DND-41 (cell line): ENCODE measurements around the gene GRAMD4.
A peak's percentile ranks its signal among the peaks of the same experiment; 100 is the strongest.

ENCODE experiments used
- ATAC-seq: fragments of 200-7000 bp; cut with Tn5 transposase; 3 replicates; pipeline ENCODE4 v1.9.1; 2021; ENCODE audit warnings: low read depth; ENCODE audit not compliant: insufficient read depth
- DNase-seq: peaks from one replicate; pipeline ENCODE4 v3.0.0-alpha.2; 2020
- H2AFZ ChIP-seq: 2 replicates; pipeline ENCODE4 v1.6.0; 2012; ENCODE audit warnings: low read depth, low read length
- H3K27ac ChIP-seq: 2 replicates; pipeline ENCODE4 v1.5.1; 2012; ENCODE audit warnings: low read length, inconsistent platforms
- H3K27me3 ChIP-seq: fragments of 200-600 bp; sonication (generic); 2 replicates; pipeline ENCODE4 v1.6.0; 2012; ENCODE audit warnings: low read length, mild to moderate bottlenecking, inconsistent platforms; ENCODE audit not compliant: insufficient read depth, poor library complexity
- H3K36me3 ChIP-seq: 2 replicates; pipeline ENCODE4 v1.5.1; 2012; ENCODE audit warnings: low read length, inconsistent platforms; ENCODE audit not compliant: insufficient read depth
- H3K4me1 ChIP-seq: 2 replicates; pipeline ENCODE4 v1.5.1; 2012; ENCODE audit warnings: mild to moderate bottlenecking, low read length; ENCODE audit not compliant: insufficient read depth
- H3K4me2 ChIP-seq: 2 replicates; pipeline ENCODE4 v1.6.0; 2012; ENCODE audit warnings: mild to moderate bottlenecking, moderate library complexity, low read length, inconsistent platforms; ENCODE audit not compliant: insufficient read depth
- H3K4me3 ChIP-seq, 2 experiments: fragments of 200-600 bp in 1 of 2; shearing (Covaris generic) in 1 of 2; 2 replicates each; pipeline ENCODE4 v1.5.1; 2012 to 2016; ENCODE audit warnings: inconsistent platforms in 2 of 2, low read length in 2 of 2, mild to moderate bottlenecking in 2 of 2, low read depth in 1 of 2, moderate library complexity in 1 of 2
- H3K79me2 ChIP-seq: 2 replicates; pipeline ENCODE4 v1.6.0; 2012; ENCODE audit warnings: low read length, inconsistent platforms; ENCODE audit not compliant: insufficient read depth
- H3K9ac ChIP-seq: 2 replicates; pipeline ENCODE4 v1.6.0; 2012; ENCODE audit warnings: low read depth, mild to moderate bottlenecking, inconsistent platforms, low read length, moderate library complexity
- H3K9me3 ChIP-seq: 2 replicates; pipeline ENCODE4 v1.5.1; 2012; ENCODE audit warnings: low read length, moderate library complexity, mild to moderate bottlenecking, inconsistent platforms; ENCODE audit not compliant: insufficient read depth, severe bottlenecking
- H4K20me1 ChIP-seq: 2 replicates; pipeline ENCODE4 v1.6.0; 2012; ENCODE audit warnings: low read length; ENCODE audit not compliant: insufficient read depth
- EZH2 ChIP-seq: IDR thresholded peaks from 3 replicates; pipeline ENCODE4 v1.6.1; 2012; ENCODE audit warnings: borderline replicate concordance, low read depth, mild to moderate bottlenecking, moderate library complexity, low read length, inconsistent platforms; ENCODE audit not compliant: severe bottlenecking
- TF ChIP-seq, protein P1 (sequence below): IDR thresholded peaks from 2 replicates; pipeline ENCODE4 v1.5.1; 2012; ENCODE audit warnings: borderline replicate concordance, low read length, moderate library complexity, mild to moderate bottlenecking; ENCODE audit not compliant: poor library complexity, severe bottlenecking; ENCODE audit errors: extremely low read depth

GRAMD4 gene

GRCh38 chr22:46594947-46595298 lies 25.3 kb upstream of the GRAMD4 start:
- peaks cover 5% of the 10 kb centered on the region for H4K20me1 ChIP-seq
- H3K27ac ChIP-seq = peak overlapping the region; percentile 33; the same call in 1 of the 2 replicates
- DNase-seq (no peak), ATAC-seq (no peak)
- H3K4me2 ChIP-seq = no peak overlapping the region
- H2AFZ ChIP-seq = no peak overlapping the region
- H3K4me3 ChIP-seq = no peak overlapping the region
- H3K27me3 ChIP-seq = no peaks in the 10 kb centered on the region
- H3K4me1 ChIP-seq = peaks cover 48% of the 10 kb centered on the region
- H3K9ac ChIP-seq = no peak overlapping the region
- H3K36me3 ChIP-seq = peaks cover 20% of the 10 kb centered on the region
- no peaks in the 10 kb centered on the region for H3K9me3 ChIP-seq
- peaks cover 96% of the 10 kb centered on the region for H3K79me2 ChIP-seq
- no peak for TF ChIP-seq EZH2
- TF ChIP-seq, protein P1, sequence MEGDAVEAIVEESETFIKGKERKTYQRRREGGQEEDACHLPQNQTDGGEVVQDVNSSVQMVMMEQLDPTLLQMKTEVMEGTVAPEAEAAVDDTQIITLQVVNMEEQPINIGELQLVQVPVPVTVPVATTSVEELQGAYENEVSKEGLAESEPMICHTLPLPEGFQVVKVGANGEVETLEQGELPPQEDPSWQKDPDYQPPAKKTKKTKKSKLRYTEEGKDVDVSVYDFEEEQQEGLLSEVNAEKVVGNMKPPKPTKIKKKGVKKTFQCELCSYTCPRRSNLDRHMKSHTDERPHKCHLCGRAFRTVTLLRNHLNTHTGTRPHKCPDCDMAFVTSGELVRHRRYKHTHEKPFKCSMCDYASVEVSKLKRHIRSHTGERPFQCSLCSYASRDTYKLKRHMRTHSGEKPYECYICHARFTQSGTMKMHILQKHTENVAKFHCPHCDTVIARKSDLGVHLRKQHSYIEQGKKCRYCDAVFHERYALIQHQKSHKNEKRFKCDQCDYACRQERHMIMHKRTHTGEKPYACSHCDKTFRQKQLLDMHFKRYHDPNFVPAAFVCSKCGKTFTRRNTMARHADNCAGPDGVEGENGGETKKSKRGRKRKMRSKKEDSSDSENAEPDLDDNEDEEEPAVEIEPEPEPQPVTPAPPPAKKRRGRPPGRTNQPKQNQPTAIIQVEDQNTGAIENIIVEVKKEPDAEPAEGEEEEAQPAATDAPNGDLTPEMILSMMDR = no peak

GRCh38 chr22:46595545-46595944 lies 24.6 kb upstream of the GRAMD4 start:
- Histone ChIP-seq H3K27ac (peak overlapping the region; percentile 33), H3K9ac (no peak overlapping the region)
- ATAC-seq = no peak

DNA sequence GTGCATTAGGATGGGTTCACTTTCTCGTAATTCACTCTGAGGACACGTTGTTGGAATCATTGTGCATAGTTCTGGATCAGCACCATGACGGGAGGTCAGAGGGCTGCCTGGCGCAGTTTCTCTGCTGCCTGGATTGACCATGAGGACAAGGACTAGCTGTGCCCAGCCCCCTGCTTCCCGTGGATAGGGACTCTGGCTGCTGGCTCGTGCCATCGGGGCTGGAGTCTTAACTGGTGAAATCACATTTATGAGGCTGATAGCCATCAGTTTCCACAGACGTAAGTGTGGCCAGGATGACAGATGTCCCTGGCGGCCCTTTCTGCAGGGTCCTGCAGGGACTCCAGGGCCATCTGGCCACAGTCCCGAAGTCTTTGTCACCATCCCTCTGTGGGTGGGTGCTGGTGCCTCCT lies 24.1 kb upstream of the GRAMD4 start:
- no peak overlapping the region for H3K4me2 ChIP-seq
- no peaks in the 10 kb centered on the region for H3K27me3 ChIP-seq
- H3K4me1 ChIP-seq = peaks cover 48% of the 10 kb centered on the region
- no peak overlapping the region for H3K9ac ChIP-seq
- peaks cover 96% of the 10 kb centered on the region for H3K79me2 ChIP-seq
- TF ChIP-seq EZH2 = no peak
- TF ChIP-seq, protein P1 = no peak
- no peaks in the 10 kb centered on the region; the same call in none of the 2 replicates for H4K20me1 ChIP-seq
- H2AFZ ChIP-seq = no peak overlapping the region
- H3K9me3 ChIP-seq = no peaks in the 10 kb centered on the region
- no peak for ATAC-seq
- DNase-seq = no peak
- no peak overlapping the region for H3K4me3 ChIP-seq
- peak overlapping the region; percentile 33 for H3K27ac ChIP-seq
- peaks cover 20% of the 10 kb centered on the region for H3K36me3 ChIP-seq

More at GRCh38 chr22:46595545-46595944, 24.6 kb upstream of the GRAMD4 start:
- Histone ChIP-seq H3K79me2 (peaks cover 96% of the 10 kb centered on the region), H2AFZ (no peak overlapping the region), H3K4me3 (no peak overlapping the region), H3K4me1 (peaks cover 48% of the 10 kb centered on the region), H3K27me3 (no peaks in the 10 kb centered on the region), H3K9me3 (no peaks in the 10 kb centered on the region), H3K36me3 (peaks cover 20% of the 10 kb centered on the region), H4K20me1 (no peaks in the 10 kb centered on the region; the same call in none of the 2 replicates), H3K4me2 (no peak overlapping the region)
- TF ChIP-seq, protein P1 = no peak
- TF ChIP-seq EZH2 = no peak
- no peak for DNase-seq

- H3K4me3 ChIP-seq = no peak overlapping the region
- peaks cover 22% of the 10 kb centered on the region for H3K36me3 ChIP-seq
- H2AFZ ChIP-seq = no peak overlapping the region
- H3K4me1 ChIP-seq = peaks cover 46% of the 10 kb centered on the region
- no peak overlapping the region for H3K9ac ChIP-seq
- H4K20me1 ChIP-seq = no peaks in the 10 kb centered on the region; the same call in none of the 2 replicates
- H3K79me2 ChIP-seq = peaks cover 98% of the 10 kb centered on the region
- H3K27ac ChIP-seq = peak overlapping the region; percentile 17
- DNase-seq (no peak), ATAC-seq (no peak)
- no peaks in the 10 kb centered on the region for H3K9me3 ChIP-seq
- H3K27me3 ChIP-seq = no peaks in the 10 kb centered on the region
- no peak overlapping the region for H3K4me2 ChIP-seq
- TF ChIP-seq EZH2 = no peak
- TF ChIP-seq, protein P1 = no peak
Measured at GRCh38 chr22:46596819-46597218, 23.4 kb upstream of the GRAMD4 start.
